Occipital lobe (tissue), 3 donors: ENCODE results near the gene CIAO3. TPM values are rescaled to one million over a fixed set of nuclear protein-coding genes. Genes with fewer than 3 reads are reported as not detected.

Source experiments
- DNase-seq: peaks from one replicate; lab custom pipeline; 2025; lab: John Stamatoyannopoulos, UW
- small RNA-seq: library from RNA; depleted of rRNA; stranded (forward); fragments of <200 nt; gene quantifications from one replicate; pipeline ENCODE3, GENCODE V24; 2014
- total RNA-seq: library from RNA; depleted of rRNA; stranded (reverse); fragments of >200 nt; gene quantifications from one replicate; pipeline ENCODE4 v1.2.3, GENCODE V29; 2014

Gene CIAO3
- total RNA-seq, 1 donor from 2014 or later = 48.8 TPM

DNA sequence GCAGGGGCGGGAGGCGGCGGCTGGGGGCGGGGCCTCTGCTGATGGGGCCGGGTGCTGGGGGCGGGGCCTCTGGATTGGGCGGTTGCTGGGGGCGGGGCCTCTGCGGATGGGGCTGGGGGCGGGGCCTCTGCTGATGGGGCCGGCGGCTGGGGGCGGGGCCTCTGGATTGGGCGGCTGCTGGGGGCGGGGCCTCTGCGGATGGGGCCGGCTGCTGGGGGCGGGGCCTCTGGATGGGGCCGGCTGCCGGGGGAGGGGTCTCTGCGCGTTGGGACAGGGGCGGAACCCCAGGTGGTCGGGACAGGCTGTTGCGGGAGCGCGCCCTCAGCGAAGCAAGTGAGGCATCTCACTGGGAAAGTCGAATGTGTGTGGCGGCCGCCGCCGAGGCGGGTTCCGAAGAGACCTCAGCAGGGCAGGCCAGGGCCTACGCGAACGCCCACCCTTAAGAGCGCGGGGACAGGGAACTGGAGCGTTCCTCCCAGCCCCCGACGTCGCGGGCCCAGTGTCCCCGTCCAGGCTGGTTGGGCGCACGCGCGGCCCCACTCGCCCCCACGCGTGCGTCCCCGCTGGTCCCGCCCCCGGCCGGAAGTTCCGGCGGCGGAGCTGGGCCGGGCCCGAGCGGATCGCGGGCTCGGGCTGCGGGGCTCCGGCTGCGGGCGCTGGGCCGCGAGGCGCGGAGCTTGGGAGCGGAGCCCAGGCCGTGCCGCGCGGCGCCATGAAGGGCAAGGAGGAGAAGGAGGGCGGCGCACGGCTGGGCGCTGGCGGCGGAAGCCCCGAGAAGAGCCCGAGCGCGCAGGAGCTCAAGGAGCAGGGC lies 60.8 kb downstream of the CIAO3 start, which contains the start of gene STUB1:
Gene STUB1 (plus strand): TSS at position 597 of the 811 bp plus-strand sequence. CDS start 116 bp downstream, at position 713.
- peak; percentile 90 for DNase-seq

Small RNA genes lying within 50 kb of the gene (small RNA-seq; reads per million reads assigned to genes)
- not detected for gene MIR662

Other genes with a start within 250 kb of the CIAO3 start
- gene CAPN15, start 213.3 kb downstream of the CIAO3 start, total RNA-seq = 10.3 TPM
- not detected for gene PRR35, start 180.6 kb downstream of the CIAO3 start, total RNA-seq
- gene NHLRC4, start 174.0 kb downstream of the CIAO3 start, total RNA-seq = 0.31 TPM
- gene PIGQ, start 171.0 kb downstream of the CIAO3 start, total RNA-seq = 18.1 TPM
- 24.2 TPM for gene RAB40C, start 150.9 kb downstream of the CIAO3 start, total RNA-seq
- gene WFIKKN1, start 110.0 kb downstream of the CIAO3 start, total RNA-seq = 0.47 TPM
- 25.3 TPM for gene METTL26, start 104.7 kb downstream of the CIAO3 start, total RNA-seq
- gene MCRIP2, start 99.2 kb downstream of the CIAO3 start, total RNA-seq = 8.9 TPM
- 7.2 TPM for gene WDR90, start 91.6 kb downstream of the CIAO3 start, total RNA-seq
- gene RHOT2, start 72.9 kb downstream of the CIAO3 start, total RNA-seq = 20.9 TPM
- gene RHBDL1, start 65.3 kb downstream of the CIAO3 start, total RNA-seq = 1.4 TPM
- gene STUB1, start 60.6 kb downstream of the CIAO3 start, total RNA-seq = 49.9 TPM
- gene JMJD8, start 56.7 kb downstream of the CIAO3 start, total RNA-seq = 14.3 TPM
- 3.0 TPM for gene WDR24, start 50.6 kb downstream of the CIAO3 start, total RNA-seq
- gene FBXL16, start 35.2 kb downstream of the CIAO3 start, total RNA-seq = 3.7 TPM
- gene METRN, start 25.9 kb downstream of the CIAO3 start, total RNA-seq = 16.7 TPM
- gene ANTKMT, start 19.9 kb downstream of the CIAO3 start, total RNA-seq = 11.5 TPM
- 4.2 TPM for gene CCDC78, start 14.6 kb downstream of the CIAO3 start, total RNA-seq
- 7.0 TPM for gene HAGHL, start 13.9 kb downstream of the CIAO3 start, total RNA-seq
- gene MSLN, start 19.7 kb upstream of the CIAO3 start, total RNA-seq = not detected
- gene RPUSD1, start 47.4 kb upstream of the CIAO3 start, total RNA-seq = 11.2 TPM
- 8.9 TPM for gene CHTF18, start 47.6 kb upstream of the CIAO3 start, total RNA-seq
- gene GNG13, start 59.7 kb upstream of the CIAO3 start, total RNA-seq = not detected
- gene LMF1, start 230.0 kb upstream of the CIAO3 start, total RNA-seq = 9.4 TPM
- gene SOX8, start 240.8 kb upstream of the CIAO3 start, total RNA-seq = 20.1 TPM